Skeletal muscle tissue (tissue), 4 donors: ENCODE data around the gene TMEM115. TPM values are rescaled to one million over a fixed set of nuclear protein-coding genes. Genes with fewer than 3 reads are reported as not detected.

Source experiments
- H3K27ac ChIP-seq: one replicate; pipeline ENCODE4 v1.7.0; 2013; ENCODE audit warnings: mild to moderate bottlenecking, low read depth, low read length, inconsistent platforms
- H3K27me3 ChIP-seq, 3 donors: one replicate each; pipeline ENCODE4 v1.7.0; 2013; ENCODE audit warnings: low read length in 3 of 3; ENCODE audit not compliant: control insufficient read depth in 3 of 3, insufficient read depth in 3 of 3
- H3K36me3 ChIP-seq, 3 donors: one replicate each; pipeline ENCODE4 v1.7.0; 2013; ENCODE audit warnings: low read length in 3 of 3; ENCODE audit not compliant: control insufficient read depth in 3 of 3, insufficient read depth in 3 of 3
- H3K4me1 ChIP-seq, 3 donors: one replicate each; pipeline ENCODE4 v1.7.0; 2013; ENCODE audit warnings: low read length in 3 of 3, mild to moderate bottlenecking in 3 of 3; ENCODE audit not compliant: control insufficient read depth in 3 of 3, insufficient read depth in 3 of 3
- H3K4me3 ChIP-seq, 3 donors: one replicate each; pipeline ENCODE4 v1.7.0; 2013; ENCODE audit warnings: low read length in 3 of 3
- H3K9ac ChIP-seq, 3 donors: one replicate each; pipeline ENCODE4 v1.7.0; 2013; ENCODE audit warnings: low read length in 3 of 3, mild to moderate bottlenecking in 3 of 3, moderate library complexity in 2 of 3, low read depth in 1 of 3
- H3K9me3 ChIP-seq, 3 donors: one replicate each; pipeline ENCODE4 v1.7.0; 2013; ENCODE audit warnings: low read length in 3 of 3; ENCODE audit not compliant: control insufficient read depth in 3 of 3
- total RNA-seq: library from RNA; depleted of rRNA; stranded (reverse); fragments of >200 nt; gene quantifications from one replicate; pipeline ENCODE4 v1.2.3, GENCODE V29; 2014
- donor health status: Osteomylitis.

The TMEM115 gene
- total RNA-seq, 1 donor from 2014 or later: 24.5 TPM

DNA sequence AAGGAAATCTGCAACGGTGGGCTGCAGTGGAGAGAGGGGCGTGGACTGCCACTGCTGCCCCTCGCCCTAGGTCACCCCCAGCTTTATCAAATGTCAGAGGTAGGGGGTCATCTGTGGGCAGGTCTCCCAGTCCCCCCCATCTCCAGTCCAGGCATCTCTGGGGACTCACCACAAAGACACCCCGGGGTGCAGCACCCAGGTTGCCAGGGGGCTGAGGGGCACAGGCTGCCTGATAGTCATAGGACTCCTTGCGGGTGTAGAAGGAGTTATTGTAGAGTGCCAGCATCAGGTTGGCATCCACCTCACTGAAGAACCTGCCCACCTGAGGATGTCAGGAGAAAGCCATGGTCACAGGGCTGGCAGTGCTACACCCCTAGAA, 6.5 kb upstream of the TMEM115 start:
- Histone ChIP-seq H3K4me1 (peaks cover 0 to 15% (median 11%) of the 10 kb centered on the region in 3 donors), H3K36me3 (no peaks in the 10 kb centered on the region), H3K27me3 (peaks cover 0 to 4% (median under 1%) of the 10 kb centered on the region in 3 donors), H3K4me3 (peak overlapping the region in 1 of 3 donors; percentile 51), H3K9ac (no peak overlapping the region), H3K27ac (no peak overlapping the region), H3K9me3 (no peaks in the 10 kb centered on the region)

GRCh38 chr3:50365080-50365841, 5.9 kb upstream of the TMEM115 start:
- Histone ChIP-seq H3K4me1 (peaks cover 0 to 15% (median 11%) of the 10 kb centered on the region in 3 donors), H3K27me3 (peaks cover 0 to 4% (median 0%) of the 10 kb centered on the region in 3 donors), H3K27ac (no peak overlapping the region), H3K9ac (no peak overlapping the region), H3K9me3 (no peaks in the 10 kb centered on the region), H3K36me3 (no peaks in the 10 kb centered on the region), H3K4me3 (peak overlapping the region; percentile 51 to 63 (median 59))

GRCh38 chr3:50364573-50365079, 5.3 kb upstream of the TMEM115 start:
- Histone ChIP-seq H3K9me3 (no peaks in the 10 kb centered on the region), H3K36me3 (no peaks in the 10 kb centered on the region), H3K4me3 (peak overlapping the region in 2 of 3 donors; percentile 41 to 60), H3K27ac (no peak overlapping the region), H3K4me1 (peaks cover 3 to 20% (median 14%) of the 10 kb centered on the region in 3 donors), H3K27me3 (peaks cover 0 to 4% (median 0%) of the 10 kb centered on the region in 3 donors), H3K9ac (peak overlapping the region in 2 of 3 donors; percentile 33 to 40)

DNA sequence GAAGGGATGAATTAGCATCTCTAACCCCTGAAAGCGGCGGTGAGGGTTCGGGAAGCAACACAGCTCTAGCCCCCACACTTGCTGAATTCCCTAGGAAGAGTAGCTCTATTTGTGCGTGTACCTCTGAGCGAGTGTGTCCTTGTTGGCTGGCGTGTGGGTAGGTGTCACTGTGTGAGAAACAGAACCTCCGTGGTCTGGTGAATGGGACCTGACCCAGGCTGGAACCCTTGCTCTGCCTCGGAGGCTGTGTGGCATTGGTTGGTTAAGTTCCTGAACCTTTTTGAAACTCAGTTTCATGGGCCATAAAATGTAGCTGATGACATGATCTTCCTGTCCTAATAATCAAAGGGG, 414 bp upstream of the TMEM115 start:
- Histone ChIP-seq H3K27me3 (no peaks in the 10 kb centered on the region), H3K9me3 (no peaks in the 10 kb centered on the region), H3K36me3 (peaks cover 27 to 31% (median 28%) of the 10 kb centered on the region in 3 donors), H3K27ac (no peak overlapping the region), H3K4me1 (peaks cover 45 to 58% (median 51%) of the 10 kb centered on the region in 3 donors), H3K4me3 (peak overlapping the region; percentile 54 to 100 (median 65)), H3K9ac (peak overlapping the region in 1 of 3 donors; percentile 45)

DNA sequence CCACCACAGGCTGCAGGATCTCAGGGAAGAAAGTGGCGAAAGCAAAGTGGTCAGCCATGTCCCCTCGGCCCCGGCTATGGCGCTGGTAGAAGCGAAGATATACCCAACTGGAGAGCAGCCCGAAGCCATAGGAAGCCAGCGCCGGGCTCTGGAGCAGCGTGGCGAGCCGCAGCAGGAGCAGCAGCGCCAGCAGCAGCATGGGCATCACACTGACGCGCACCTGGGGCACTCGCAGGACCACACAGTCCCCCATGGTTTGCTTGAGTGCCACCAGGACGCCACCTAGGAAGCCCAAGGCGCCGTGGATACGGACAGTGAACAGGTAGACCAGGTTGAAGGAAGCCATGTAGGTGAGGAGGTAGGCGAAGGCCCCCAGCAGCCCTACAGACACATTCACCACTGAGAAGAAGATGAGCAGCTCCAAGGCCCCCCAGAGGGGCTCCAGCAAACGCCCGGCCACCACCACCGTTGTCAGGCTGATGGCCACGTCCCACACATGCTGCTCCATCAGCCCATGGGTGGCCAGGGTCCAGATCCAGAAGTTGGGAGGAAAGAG, 888 bp downstream of the TMEM115 start:
- no peaks in the 10 kb centered on the region for H3K27me3 ChIP-seq
- H3K4me1 ChIP-seq: peaks cover 46 to 56% (median 47%) of the 10 kb centered on the region in 3 donors
- peak overlapping the region; percentile 95 for H3K27ac ChIP-seq
- no peaks in the 10 kb centered on the region for H3K9me3 ChIP-seq
- H3K4me3 ChIP-seq: peak overlapping the region; percentile 88 to 100 (median 99)
- peaks cover 40 to 43% (median 41%) of the 10 kb centered on the region in 3 donors for H3K36me3 ChIP-seq
- H3K9ac ChIP-seq: peak overlapping the region; percentile 98 to 99 (median 98)

DNA sequence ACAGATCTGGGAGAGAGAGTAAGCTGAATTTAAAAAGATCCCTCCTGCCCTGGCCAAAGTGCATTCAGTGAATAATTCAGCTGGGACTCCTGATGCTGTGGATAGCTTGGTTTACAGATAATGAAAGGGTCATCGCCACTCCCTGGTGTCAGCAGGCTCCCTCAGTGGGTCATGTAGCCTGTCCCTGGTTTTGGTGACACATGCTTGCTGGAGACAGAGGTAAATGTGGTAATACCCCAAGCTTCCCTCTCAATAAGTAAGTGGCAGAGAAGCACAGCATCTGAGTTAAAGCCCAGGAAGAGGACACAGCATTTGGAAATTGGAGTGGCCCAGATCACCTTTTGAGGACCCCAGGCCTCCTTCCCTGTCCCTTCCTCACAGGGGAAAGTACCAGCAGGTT, 1.8 kb downstream of the TMEM115 start:
- Histone ChIP-seq H3K9me3 (no peaks in the 10 kb centered on the region), H3K27me3 (no peaks in the 10 kb centered on the region), H3K36me3 (peaks cover 44 to 51% (median 47%) of the 10 kb centered on the region in 3 donors), H3K9ac (peak overlapping the region; percentile 98 to 99 (median 98)), H3K4me1 (peaks cover 46 to 62% (median 47%) of the 10 kb centered on the region in 3 donors), H3K4me3 (peak overlapping the region; percentile 88 to 100 (median 99)), H3K27ac (peak overlapping the region; percentile 16)

DNA sequence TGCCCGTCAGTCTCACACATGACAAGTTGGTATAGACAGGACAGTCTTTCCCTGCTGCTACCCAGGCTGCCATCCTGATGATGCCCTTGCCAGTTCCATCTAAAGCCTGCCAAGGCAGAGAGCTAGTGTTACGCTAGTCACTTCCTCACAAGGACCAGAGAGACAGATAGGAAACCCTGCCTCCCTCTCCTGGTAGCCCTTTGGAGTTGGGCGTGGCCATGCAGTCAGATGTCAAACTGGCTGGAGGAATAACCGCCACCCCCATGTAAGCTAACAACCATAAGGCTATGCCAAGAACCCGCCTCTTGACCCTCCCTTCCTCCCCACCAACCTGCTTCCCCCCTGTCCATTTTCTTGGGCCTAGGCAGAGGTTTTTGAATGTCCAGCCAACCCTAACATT, 2.8 kb downstream of the TMEM115 start:
- peak overlapping the region; percentile 98 to 99 (median 98) for H3K9ac ChIP-seq
- peaks cover 44 to 51% (median 47%) of the 10 kb centered on the region in 3 donors for H3K36me3 ChIP-seq
- H3K4me3 ChIP-seq: peak overlapping the region; percentile 88 to 100 (median 99)
- H3K4me1 ChIP-seq: peaks cover 49 to 67% (median 52%) of the 10 kb centered on the region in 3 donors
- H3K9me3 ChIP-seq: no peaks in the 10 kb centered on the region
- H3K27me3 ChIP-seq: no peaks in the 10 kb centered on the region
- peak overlapping the region; percentile 26 for H3K27ac ChIP-seq

DNA sequence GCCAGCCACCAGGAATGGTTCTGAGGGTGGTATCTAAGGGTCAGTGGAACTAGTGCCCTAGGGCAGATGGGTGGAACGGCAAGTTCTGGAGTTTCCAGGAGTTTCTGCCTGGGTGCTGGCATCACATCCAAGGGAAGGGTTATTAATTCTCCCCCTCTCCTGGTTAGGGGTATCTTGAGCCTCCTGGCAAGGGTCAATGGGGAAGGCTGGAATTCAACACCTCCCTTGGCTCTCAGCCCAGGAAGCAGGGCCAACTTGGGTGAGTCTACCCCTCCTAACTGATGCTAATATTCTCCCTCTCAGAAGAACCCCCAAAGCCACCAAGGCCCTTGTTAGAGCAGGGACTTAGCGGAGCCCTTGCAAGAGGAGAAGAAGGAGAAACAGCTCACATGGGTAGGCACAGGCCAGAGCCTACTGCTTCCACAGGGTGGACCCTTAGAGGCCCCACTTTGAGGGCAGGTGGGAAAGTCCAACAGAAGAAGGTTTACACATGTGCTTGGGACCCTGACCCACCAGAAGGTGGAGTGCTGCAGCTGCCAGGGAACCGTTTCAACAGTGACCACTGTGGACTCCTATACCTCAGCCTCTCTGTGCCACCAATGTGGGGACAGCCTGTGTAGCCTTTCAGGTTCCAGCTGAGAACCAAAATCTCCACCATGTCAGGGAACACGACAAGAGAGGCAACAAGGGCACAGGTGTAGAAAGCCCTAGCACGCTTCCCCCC, 3.3 kb downstream of the TMEM115 start:
- H3K36me3 ChIP-seq: peaks cover 44 to 51% (median 47%) of the 10 kb centered on the region in 3 donors
- H3K27me3 ChIP-seq: no peaks in the 10 kb centered on the region
- peak overlapping the region; percentile 26 for H3K27ac ChIP-seq
- H3K9ac ChIP-seq: peak overlapping the region; percentile 36 to 99 (median 98)
- no peaks in the 10 kb centered on the region for H3K9me3 ChIP-seq
- peaks cover 55 to 73% (median 58%) of the 10 kb centered on the region in 3 donors for H3K4me1 ChIP-seq
- H3K4me3 ChIP-seq: peak overlapping the region; percentile 88 to 100 (median 99)

DNA sequence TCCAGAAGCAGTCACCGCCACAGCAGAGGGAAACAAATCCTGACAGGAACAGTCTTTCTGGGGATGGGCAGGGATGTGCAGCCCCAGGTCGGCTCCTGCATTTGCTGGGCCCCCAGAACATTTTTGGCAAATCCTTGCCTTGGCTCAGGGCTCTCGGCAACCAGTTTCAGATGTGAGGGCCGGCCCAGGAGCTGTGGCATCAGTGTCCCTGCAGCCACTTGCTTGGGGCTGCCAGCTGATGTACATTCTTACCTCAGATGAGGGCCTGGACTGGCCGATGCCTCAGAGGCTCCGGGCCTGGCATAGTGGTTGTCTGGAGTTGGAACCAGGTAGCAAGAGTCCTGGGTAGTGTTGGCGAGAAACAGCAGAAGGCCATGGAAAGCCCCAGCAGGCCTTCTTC, 4.5 kb downstream of the TMEM115 start:
- peaks cover 44 to 51% (median 47%) of the 10 kb centered on the region in 3 donors for H3K36me3 ChIP-seq
- H3K27ac ChIP-seq: no peak overlapping the region
- H3K4me3 ChIP-seq: no peak overlapping the region
- no peaks in the 10 kb centered on the region for H3K27me3 ChIP-seq
- H3K4me1 ChIP-seq: peaks cover 62 to 78% (median 65%) of the 10 kb centered on the region in 3 donors
- H3K9me3 ChIP-seq: no peaks in the 10 kb centered on the region
- H3K9ac ChIP-seq: peak overlapping the region in 1 of 3 donors; percentile 99
